ENCODE results near the gene FANCM.

- TF ChIP-seq POLR2A (IDR thresholded peaks at IDR 0.05; ENCODE audit: low read length) (no peak), GATA1 (IDR thresholded peaks at IDR 0.05; ENCODE audit: low read depth, low read length) (no peak)
Observed at GRCh38 chr14:45247427-45247826, 111.7 kb downstream of the FANCM start.
